Neural cell (in vitro differentiated cells): Measurements from ENCODE around the gene TNS2. TPM values are rescaled to one million over a fixed set of nuclear protein-coding genes. Genes with fewer than 3 reads are reported as not detected.

Experiments used
- polyA plus RNA-seq: library from polyadenylated mRNA; depleted of rRNA; stranded (reverse); fragments of >200 nt; gene quantifications from 2 replicates; pipeline ENCODE4 v1.2.3, GENCODE V29; 2014
- small RNA-seq, 3 experiments: library from RNA; depleted of rRNA; stranded (forward); fragments of <200 nt; gene quantifications; one replicate each; pipeline ENCODE3, GENCODE V24; 2012

TNS2 gene
- polyA plus RNA-seq, 1 donor from 2014 or later, result 4.2 TPM

Small RNAs within 50 kb of the gene (small RNA-seq; reads per million reads assigned to genes)
- 0 reads per million in 3 experiments for gene MIR6757

Other genes starting within 250 kb of the TNS2 start
- gene KRT4, start 235.9 kb upstream of the TNS2 start, polyA plus RNA-seq, result not detected in 2 replicates
- not detected in 2 replicates for gene KRT79, start 215.8 kb upstream of the TNS2 start, polyA plus RNA-seq
- gene KRT78, start 201.1 kb upstream of the TNS2 start, polyA plus RNA-seq, result not detected in 2 replicates
- gene KRT8, start 145.0 kb upstream of the TNS2 start, polyA plus RNA-seq, result 0.46 and 3.0 TPM in 2 replicates
- gene KRT18, start 100.9 kb upstream of the TNS2 start, polyA plus RNA-seq, result 0.76 and 0.78 TPM in 2 replicates
- 329 and 333 TPM in 2 replicates for gene EIF4B, start 43.6 kb upstream of the TNS2 start, polyA plus RNA-seq
- gene SPRYD3, start 29.3 kb downstream of the TNS2 start, polyA plus RNA-seq, result 20.8 and 21.0 TPM in 2 replicates
- gene IGFBP6, start 47.6 kb downstream of the TNS2 start, polyA plus RNA-seq, result 0.26 TPM in 1 of 2 replicates, not detected in the other
- gene SOAT2, start 53.4 kb downstream of the TNS2 start, polyA plus RNA-seq, result not detected in 2 replicates
- gene ZNF740, start 130.7 kb downstream of the TNS2 start, polyA plus RNA-seq, result 24.3 and 25.9 TPM in 2 replicates
- 41.9 and 51.6 TPM in 2 replicates for gene CSAD, start 130.9 kb downstream of the TNS2 start, polyA plus RNA-seq
- 0.26 TPM in 1 of 2 replicates, not detected in the other for gene ITGB7, start 157.2 kb downstream of the TNS2 start, polyA plus RNA-seq
- gene RARG, start 182.1 kb downstream of the TNS2 start, polyA plus RNA-seq, result 0.61 and 1.0 TPM in 2 replicates
- gene ESPL1, start 218.2 kb downstream of the TNS2 start, polyA plus RNA-seq, result 0.33 and 4.5 TPM in 2 replicates
- 1,371 and 1,383 TPM in 2 replicates for gene PFDN5, start 245.5 kb downstream of the TNS2 start, polyA plus RNA-seq
- gene MYG1, start 249.6 kb downstream of the TNS2 start, polyA plus RNA-seq, result 70.5 and 84.1 TPM in 2 replicates